Large intestine (tissue), 3 donors: ENCODE data around the gene SEMA4C. TPM values are rescaled to one million over a fixed set of nuclear protein-coding genes. Genes with fewer than 3 reads are reported as not detected.

Experiments used
- DNase-seq, 2 donors: peaks; one replicate each; pipeline versions ENCODE4 v3.0.0 to v3.0.0-alpha.2; 2013
- H3K27ac ChIP-seq: one replicate; pipeline ENCODE4 v1.5.1; 2013; ENCODE audit warnings: low read length
- H3K27me3 ChIP-seq: 2 replicates; pipeline ENCODE4 v1.6.1; 2013; ENCODE audit warnings: low read length; ENCODE audit not compliant: control insufficient read depth, insufficient read depth
- H3K36me3 ChIP-seq: 2 replicates; pipeline ENCODE4 v1.6.1; 2013; ENCODE audit warnings: low read length; ENCODE audit not compliant: control insufficient read depth, insufficient read depth
- H3K4me1 ChIP-seq: one replicate; pipeline ENCODE4 v1.6.1; 2013; ENCODE audit warnings: low read length; ENCODE audit not compliant: control insufficient read depth, insufficient read depth
- H3K4me3 ChIP-seq: one replicate; pipeline ENCODE4 v1.5.1; 2013; ENCODE audit warnings: low read length
- H3K9me3 ChIP-seq: one replicate; pipeline ENCODE4 v1.6.1; 2013; ENCODE audit warnings: mild to moderate bottlenecking, low read depth, low read length, moderate library complexity; ENCODE audit not compliant: control insufficient read depth
- WGBS: methylation state at CpG from one replicate; pipeline ENCODE4 v1.1.5; 2013; ENCODE audit warnings: low lambda C conversion rate; ENCODE audit not compliant: insufficient coverage; 5-methylcytosine and 5-hydroxymethylcytosine counted together
- polyA plus RNA-seq: library from polyadenylated mRNA; unstranded; fragments of 120-200 nt; gene quantifications from one replicate; pipeline ENCODE4 v1.2.1, GENCODE V29; 2013

The SEMA4C gene
- polyA plus RNA-seq, 1 donor = 28.2 TPM

DNA sequence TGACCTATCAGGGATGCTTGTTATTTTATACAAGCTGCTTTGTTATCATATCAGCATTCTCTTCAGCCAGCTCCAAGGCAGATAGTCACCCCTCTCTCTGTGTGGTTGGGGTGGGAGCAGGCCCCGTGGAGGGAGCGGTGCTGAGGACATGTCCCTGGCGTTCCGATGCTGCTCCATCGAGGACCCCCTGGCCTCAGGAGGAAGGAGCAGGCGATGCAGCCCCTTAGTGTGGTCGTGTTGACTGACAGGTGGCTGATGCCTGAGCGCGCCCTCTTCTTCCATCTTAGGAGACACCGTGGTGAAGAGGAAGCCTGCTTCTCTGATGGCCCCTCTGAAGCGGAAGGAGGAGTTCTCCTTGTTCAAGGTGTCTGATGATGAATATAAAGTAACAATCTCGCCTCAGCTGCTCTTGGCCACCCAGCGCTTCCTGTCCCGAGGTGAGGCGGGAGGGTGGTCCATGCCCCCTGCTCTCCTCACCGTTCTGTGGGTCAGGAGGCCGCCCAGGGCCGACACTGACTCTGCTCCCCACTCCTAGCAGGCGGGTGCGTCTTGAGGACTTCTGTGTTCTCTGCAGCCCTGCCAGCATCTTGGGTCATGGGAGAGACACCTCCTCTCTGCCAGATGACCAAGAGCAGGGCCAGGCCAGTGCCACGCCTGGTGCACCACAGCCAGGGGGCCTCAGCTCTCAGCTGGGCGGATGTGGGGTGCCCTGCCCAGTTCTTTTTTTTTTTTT lies 43.2 kb downstream of the SEMA4C start:
- no peak overlapping the region for H3K4me3 ChIP-seq
- no peaks in the 10 kb centered on the region for H3K9me3 ChIP-seq
- H3K27me3 ChIP-seq = no peaks in the 10 kb centered on the region
- no CpG with 5 or more reads among the region's 22 CpGs for WGBS
- peaks cover 85% of the 10 kb centered on the region for H3K36me3 ChIP-seq
- H3K27ac ChIP-seq = no peak overlapping the region
- H3K4me1 ChIP-seq = peaks cover 14% of the 10 kb centered on the region
- no peak for DNase-seq

DNA sequence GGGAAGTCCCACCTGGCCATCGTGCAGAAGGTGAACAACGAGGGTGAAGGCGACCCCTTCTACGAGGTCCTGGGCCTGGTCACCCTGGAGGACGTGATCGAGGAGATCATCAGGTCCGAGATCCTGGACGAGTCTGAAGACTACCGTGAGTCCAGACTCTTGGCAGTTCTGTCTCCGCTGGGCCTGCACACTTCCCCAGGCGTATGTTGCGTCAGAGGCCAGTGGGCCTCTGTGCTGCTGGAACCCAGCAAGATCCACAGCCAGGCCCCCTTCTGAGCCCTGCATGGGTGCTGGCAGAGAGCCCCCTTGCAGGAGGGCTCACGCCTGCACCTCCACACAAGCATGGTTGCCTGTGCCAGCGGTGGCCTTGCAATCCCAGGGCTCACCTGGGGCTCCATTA lies 44.8 kb downstream of the SEMA4C start:
- H3K4me3 ChIP-seq = no peak overlapping the region
- H3K27ac ChIP-seq = no peak overlapping the region
- 100% methylated on average over 1 of the region's 14 CpGs for WGBS
- H3K27me3 ChIP-seq = no peaks in the 10 kb centered on the region
- no peak for DNase-seq
- peaks cover 27% of the 10 kb centered on the region for H3K4me1 ChIP-seq
- H3K9me3 ChIP-seq = no peaks in the 10 kb centered on the region
- peaks cover 69% of the 10 kb centered on the region for H3K36me3 ChIP-seq

GRCh38 chr2:96824079-96824870 lies 45.6 kb downstream of the SEMA4C start:
- peak in 1 of 2 donors; percentile 52 for DNase-seq
- H3K9me3 ChIP-seq = no peaks in the 10 kb centered on the region
- peaks cover 61% of the 10 kb centered on the region for H3K36me3 ChIP-seq
- no peaks in the 10 kb centered on the region for H3K27me3 ChIP-seq
- H3K4me1 ChIP-seq = peaks cover 35% of the 10 kb centered on the region
- no CpG with 5 or more reads among the region's 6 CpGs for WGBS
- no peak overlapping the region for H3K27ac ChIP-seq
- no peak overlapping the region for H3K4me3 ChIP-seq

DNA sequence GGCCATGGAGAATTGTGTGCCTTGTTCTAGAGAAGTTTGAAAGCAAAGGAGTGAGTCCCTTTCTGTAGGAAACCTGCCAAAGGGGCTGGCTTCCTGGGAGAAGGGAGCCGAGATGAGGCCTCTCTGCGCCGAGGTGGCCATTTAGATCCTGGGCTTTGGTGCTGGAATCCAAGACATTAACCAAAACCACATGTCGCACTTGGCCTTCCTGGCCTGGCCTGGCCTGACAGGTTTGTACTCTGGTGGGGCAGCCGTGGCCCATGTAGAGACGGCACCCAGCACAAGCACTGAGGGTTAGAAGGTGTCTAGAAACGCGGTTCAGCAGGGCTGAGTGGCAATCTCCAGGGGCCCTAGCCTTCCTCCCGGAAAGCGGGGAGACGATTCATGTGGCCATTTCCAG lies 46.7 kb downstream of the SEMA4C start:
- Histone ChIP-seq H3K4me1 (peaks cover 44% of the 10 kb centered on the region), H3K36me3 (peaks cover 54% of the 10 kb centered on the region), H3K27me3 (no peaks in the 10 kb centered on the region), H3K9me3 (no peaks in the 10 kb centered on the region), H3K4me3 (no peak overlapping the region), H3K27ac (no peak overlapping the region)
- DNase-seq = no peak
- WGBS = no CpG with 5 or more reads among the region's 11 CpGs

DNA sequence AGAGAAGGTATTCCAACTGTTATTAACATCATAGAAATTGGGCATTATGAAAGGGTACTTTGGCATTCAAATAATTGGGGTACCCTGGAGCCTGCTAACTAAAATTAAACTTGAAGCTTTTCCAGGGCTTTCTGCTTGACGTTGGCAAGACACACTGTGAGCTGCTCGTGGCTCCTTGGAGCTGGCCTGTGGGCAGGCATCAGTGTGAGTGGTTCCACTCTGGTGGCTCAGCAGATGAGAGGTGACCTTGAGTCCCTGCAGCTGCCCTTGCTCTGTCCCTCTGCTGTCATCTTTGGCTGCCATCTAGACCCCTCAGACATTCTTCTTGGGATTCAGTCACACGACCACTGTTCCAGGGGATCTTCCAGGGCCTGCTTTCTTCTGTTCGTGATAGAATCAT lies 47.1 kb downstream of the SEMA4C start:
- no peak overlapping the region for H3K4me3 ChIP-seq
- no CpG with 5 or more reads among the region's 4 CpGs for WGBS
- no peak for DNase-seq
- H3K36me3 ChIP-seq = peaks cover 50% of the 10 kb centered on the region
- H3K27ac ChIP-seq = no peak overlapping the region
- no peaks in the 10 kb centered on the region for H3K27me3 ChIP-seq
- H3K4me1 ChIP-seq = peaks cover 46% of the 10 kb centered on the region
- no peaks in the 10 kb centered on the region for H3K9me3 ChIP-seq

- Histone ChIP-seq H3K27ac (peak overlapping the region; percentile 15), H3K27me3 (no peaks in the 10 kb centered on the region), H3K36me3 (peaks cover 37% of the 10 kb centered on the region), H3K4me3 (no peak overlapping the region), H3K4me1 (peaks cover 54% of the 10 kb centered on the region), H3K9me3 (no peaks in the 10 kb centered on the region)
- 18% methylated on average over 3 of the region's 11 CpGs for WGBS
- peak; percentile 51 to 76 for DNase-seq
These were observed 48.7 kb downstream of the SEMA4C start for GRCh38 chr2:96821113-96821675.

- Histone ChIP-seq H3K4me1 (peaks cover 58% of the 10 kb centered on the region), H3K27ac (peak overlapping the region; percentile 47), H3K9me3 (no peaks in the 10 kb centered on the region), H3K27me3 (no peaks in the 10 kb centered on the region), H3K4me3 (no peak overlapping the region), H3K36me3 (peaks cover 25% of the 10 kb centered on the region)
- WGBS = 90% methylated on average over 2 of the region's 12 CpGs
- no peak for DNase-seq
These were observed 49.9 kb downstream of the SEMA4C start for GRCh38 chr2:96819876-96820511.

GRCh38 chr2:96819128-96819875 lies 50.6 kb downstream of the SEMA4C start:
- Histone ChIP-seq H3K36me3 (peaks cover 19% of the 10 kb centered on the region), H3K27ac (peak overlapping the region; percentile 47), H3K27me3 (no peaks in the 10 kb centered on the region), H3K9me3 (no peaks in the 10 kb centered on the region), H3K4me1 (peaks cover 58% of the 10 kb centered on the region), H3K4me3 (peak overlapping the region; percentile 25)
- WGBS = no CpG with 5 or more reads among the region's 10 CpGs
- DNase-seq = peak; percentile 92 to 95

- no peak overlapping the region for H3K27ac ChIP-seq
- DNase-seq = no peak
These were observed 52.0 kb downstream of the SEMA4C start for GRCh38 chr2:96817882-96818281.

More at GRCh38 chr2:96817882-96818281, 52.0 kb downstream of the SEMA4C start:
- Histone ChIP-seq H3K4me3 (peak overlapping the region; percentile 56), H3K9me3 (no peaks in the 10 kb centered on the region), H3K27me3 (no peaks in the 10 kb centered on the region), H3K36me3 (peaks cover 11% of the 10 kb centered on the region), H3K4me1 (peaks cover 62% of the 10 kb centered on the region)
- WGBS = no CpG with 5 or more reads among the region's 8 CpGs
